Measurements from ENCODE around the gene TGFA.

Gene TGFA

GRCh38 chr2:70425682-70426301, 127.8 kb downstream of the TGFA start:
- Histone ChIP-seq H3K27ac (ENCODE audit: low read length) (no peak overlapping the region), H3K9me3 (ENCODE audit: control insufficient read depth, low read depth, low read length) (no peaks in the 10 kb centered on the region), H3K9ac (ENCODE audit: low read length) (no peak overlapping the region), H3K4me3 (ENCODE audit: low read length) (no peak overlapping the region), H3K4me1 (ENCODE audit: control insufficient read depth, low read depth, low read length) (no peaks in the 10 kb centered on the region), H3K36me3 (ENCODE audit: control insufficient read depth, low read depth, low read length) (no peaks in the 10 kb centered on the region), H3K27me3 (ENCODE audit: control insufficient read depth, insufficient read depth, low read length) (peaks cover 59% of the 10 kb centered on the region)

GRCh38 chr2:70420740-70421139, 132.9 kb downstream of the TGFA start:
- Histone ChIP-seq H3K36me3 (ENCODE audit: control insufficient read depth, low read depth, low read length) (no peaks in the 10 kb centered on the region), H3K4me1 (ENCODE audit: control insufficient read depth, low read depth, low read length) (no peaks in the 10 kb centered on the region), H3K27ac (ENCODE audit: low read length) (no peak overlapping the region), H3K4me3 (ENCODE audit: low read length) (no peak overlapping the region), H3K27me3 (ENCODE audit: control insufficient read depth, insufficient read depth, low read length) (peaks cover 43% of the 10 kb centered on the region), H3K9me3 (ENCODE audit: control insufficient read depth, low read depth, low read length) (no peaks in the 10 kb centered on the region), H3K9ac (ENCODE audit: low read length) (no peak overlapping the region)

- no peak overlapping the region for H3K27ac ChIP-seq (ENCODE audit: low read length)
- H3K9ac ChIP-seq (ENCODE audit: low read length), result no peak overlapping the region
- no peaks in the 10 kb centered on the region for H3K4me1 ChIP-seq (ENCODE audit: control insufficient read depth, low read depth, low read length)
- no peaks in the 10 kb centered on the region for H3K9me3 ChIP-seq (ENCODE audit: control insufficient read depth, low read depth, low read length)
- no peak overlapping the region for H3K4me3 ChIP-seq (ENCODE audit: low read length)
- H3K36me3 ChIP-seq (ENCODE audit: control insufficient read depth, low read depth, low read length), result no peaks in the 10 kb centered on the region
- peaks cover 37% of the 10 kb centered on the region for H3K27me3 ChIP-seq (ENCODE audit: control insufficient read depth, insufficient read depth, low read length)
Measured at GRCh38 chr2:70420143-70420542, 133.5 kb downstream of the TGFA start.

GRCh38 chr2:70418514-70418913, 135.1 kb downstream of the TGFA start:
- no peak overlapping the region for H3K27ac ChIP-seq (ENCODE audit: low read length)
- no peaks in the 10 kb centered on the region for H3K36me3 ChIP-seq (ENCODE audit: control insufficient read depth, low read depth, low read length)
- no peaks in the 10 kb centered on the region for H3K4me1 ChIP-seq (ENCODE audit: control insufficient read depth, low read depth, low read length)
- H3K27me3 ChIP-seq (ENCODE audit: control insufficient read depth, insufficient read depth, low read length), result peaks cover 22% of the 10 kb centered on the region
- H3K9ac ChIP-seq (ENCODE audit: low read length), result no peak overlapping the region
- H3K9me3 ChIP-seq (ENCODE audit: control insufficient read depth, low read depth, low read length), result no peaks in the 10 kb centered on the region
- H3K4me3 ChIP-seq (ENCODE audit: low read length), result no peak overlapping the region

- Histone ChIP-seq H3K4me1 (ENCODE audit: control insufficient read depth, low read depth, low read length) (no peaks in the 10 kb centered on the region), H3K9me3 (ENCODE audit: control insufficient read depth, low read depth, low read length) (no peaks in the 10 kb centered on the region), H3K9ac (ENCODE audit: low read length) (no peak overlapping the region), H3K4me3 (ENCODE audit: low read length) (no peak overlapping the region), H3K27ac (ENCODE audit: low read length) (no peak overlapping the region), H3K27me3 (ENCODE audit: control insufficient read depth, insufficient read depth, low read length) (peaks cover 15% of the 10 kb centered on the region), H3K36me3 (ENCODE audit: control insufficient read depth, low read depth, low read length) (no peaks in the 10 kb centered on the region)
Measured at GRCh38 chr2:70417011-70417410, 136.6 kb downstream of the TGFA start.

GRCh38 chr2:70412294-70413070, 141.1 kb downstream of the TGFA start:
- H3K4me3 ChIP-seq (ENCODE audit: low read length), result no peak overlapping the region
- H3K36me3 ChIP-seq (ENCODE audit: control insufficient read depth, low read depth, low read length), result no peaks in the 10 kb centered on the region
- no peak overlapping the region for H3K9ac ChIP-seq (ENCODE audit: low read length)
- peaks cover 8% of the 10 kb centered on the region for H3K27me3 ChIP-seq (ENCODE audit: control insufficient read depth, insufficient read depth, low read length)
- no peak overlapping the region for H3K27ac ChIP-seq (ENCODE audit: low read length)
- no peaks in the 10 kb centered on the region for H3K9me3 ChIP-seq (ENCODE audit: control insufficient read depth, low read depth, low read length)
- H3K4me1 ChIP-seq (ENCODE audit: control insufficient read depth, low read depth, low read length), result no peaks in the 10 kb centered on the region

GRCh38 chr2:70411483-70412125, 142.0 kb downstream of the TGFA start:
- H3K27ac ChIP-seq (ENCODE audit: low read length), result no peak overlapping the region

GRCh38 chr2:70403267-70404053, 150.2 kb downstream of the TGFA start:
- no peak overlapping the region for H3K9ac ChIP-seq (ENCODE audit: low read length)
- peaks cover 7% of the 10 kb centered on the region for H3K27me3 ChIP-seq (ENCODE audit: control insufficient read depth, insufficient read depth, low read length)
- H3K9me3 ChIP-seq (ENCODE audit: control insufficient read depth, low read depth, low read length), result no peaks in the 10 kb centered on the region
- no peaks in the 10 kb centered on the region for H3K4me1 ChIP-seq (ENCODE audit: control insufficient read depth, low read depth, low read length)
- H3K4me3 ChIP-seq (ENCODE audit: low read length), result no peak overlapping the region
- no peaks in the 10 kb centered on the region for H3K36me3 ChIP-seq (ENCODE audit: control insufficient read depth, low read depth, low read length)
- no peak overlapping the region for H3K27ac ChIP-seq (ENCODE audit: low read length)

More at GRCh38 chr2:70411483-70412125, 142.0 kb downstream of the TGFA start:
- Histone ChIP-seq H3K27me3 (ENCODE audit: control insufficient read depth, insufficient read depth, low read length) (peaks cover 8% of the 10 kb centered on the region), H3K9ac (ENCODE audit: low read length) (no peak overlapping the region), H3K36me3 (ENCODE audit: control insufficient read depth, low read depth, low read length) (no peaks in the 10 kb centered on the region), H3K9me3 (ENCODE audit: control insufficient read depth, low read depth, low read length) (no peaks in the 10 kb centered on the region), H3K4me3 (ENCODE audit: low read length) (no peak overlapping the region), H3K4me1 (ENCODE audit: control insufficient read depth, low read depth, low read length) (no peaks in the 10 kb centered on the region)

- H3K9ac ChIP-seq (ENCODE audit: low read length), result no peak overlapping the region
- H3K4me3 ChIP-seq (ENCODE audit: low read length), result no peak overlapping the region
- H3K9me3 ChIP-seq (ENCODE audit: control insufficient read depth, low read depth, low read length), result no peaks in the 10 kb centered on the region
- H3K36me3 ChIP-seq (ENCODE audit: control insufficient read depth, low read depth, low read length), result no peaks in the 10 kb centered on the region
- H3K4me1 ChIP-seq (ENCODE audit: control insufficient read depth, low read depth, low read length), result no peaks in the 10 kb centered on the region
- H3K27ac ChIP-seq (ENCODE audit: low read length), result no peak overlapping the region
- H3K27me3 ChIP-seq (ENCODE audit: control insufficient read depth, insufficient read depth, low read length), result peaks cover 7% of the 10 kb centered on the region
Measured at GRCh38 chr2:70400539-70400938, 153.1 kb downstream of the TGFA start.

- Histone ChIP-seq H3K27me3 (ENCODE audit: control insufficient read depth, insufficient read depth, low read length) (peaks cover 7% of the 10 kb centered on the region), H3K4me3 (ENCODE audit: low read length) (no peak overlapping the region), H3K27ac (ENCODE audit: low read length) (no peak overlapping the region), H3K9ac (ENCODE audit: low read length) (no peak overlapping the region), H3K4me1 (ENCODE audit: control insufficient read depth, low read depth, low read length) (no peaks in the 10 kb centered on the region), H3K9me3 (ENCODE audit: control insufficient read depth, low read depth, low read length) (no peaks in the 10 kb centered on the region), H3K36me3 (ENCODE audit: control insufficient read depth, low read depth, low read length) (no peaks in the 10 kb centered on the region)
Measured at GRCh38 chr2:70399046-70399445, 154.6 kb downstream of the TGFA start.
